GM18517 (cell line): ENCODE data around the gene EYA2.

ENCODE experiments used
- ATAC-seq: cut with Tn5 transposase; IDR thresholded peaks from one replicate; pipeline ENCODE4 v1.9.1; 2021; ENCODE audit warnings: mild to moderate bottlenecking, moderate library complexity; ENCODE audit not compliant: unreplicated experiment

The EYA2 gene

DNA sequence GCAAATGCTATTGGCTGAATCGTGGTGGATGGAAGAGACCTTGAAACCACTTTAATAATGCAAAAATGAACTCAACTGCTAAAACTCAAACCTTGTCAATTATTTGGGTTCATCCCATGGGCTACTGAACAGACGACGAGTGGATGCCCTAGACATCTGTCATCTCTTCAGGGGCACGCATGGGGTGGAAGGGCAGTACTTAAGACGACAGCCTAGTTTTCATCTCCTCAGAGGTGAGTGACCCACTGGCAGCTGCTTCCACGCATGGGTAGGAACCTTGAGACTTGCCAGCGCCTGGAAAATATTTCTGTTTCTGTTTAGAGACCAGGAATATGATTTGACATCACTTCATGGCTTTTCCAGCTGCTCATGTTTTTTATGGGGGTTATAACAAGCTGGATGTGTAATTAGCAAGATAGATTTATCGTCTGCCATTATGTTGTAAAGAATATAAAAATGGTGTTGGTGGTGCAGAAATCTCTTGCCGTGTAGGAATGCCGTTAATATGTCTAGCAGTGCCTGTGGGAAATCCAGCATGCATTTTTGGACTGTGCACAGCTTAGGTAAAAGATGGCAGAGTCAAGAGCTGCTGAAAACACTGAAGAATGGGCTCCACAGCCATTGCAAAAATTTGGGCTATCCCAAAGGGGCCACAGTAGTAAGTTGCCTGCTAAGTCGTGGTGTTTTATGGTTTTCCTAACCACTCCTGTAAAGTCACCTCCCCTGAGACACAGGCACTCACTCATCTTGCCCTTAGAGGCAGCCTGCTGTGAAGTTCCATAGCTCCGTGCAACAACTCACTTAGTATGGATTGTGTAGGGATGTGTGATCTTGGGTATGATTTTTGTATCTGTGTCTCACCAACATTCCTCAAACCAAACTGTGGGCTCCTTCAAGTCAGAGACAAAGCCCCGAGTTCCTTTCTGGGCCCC lies 203.3 kb downstream of the EYA2 start:
- no peak for ATAC-seq

DNA sequence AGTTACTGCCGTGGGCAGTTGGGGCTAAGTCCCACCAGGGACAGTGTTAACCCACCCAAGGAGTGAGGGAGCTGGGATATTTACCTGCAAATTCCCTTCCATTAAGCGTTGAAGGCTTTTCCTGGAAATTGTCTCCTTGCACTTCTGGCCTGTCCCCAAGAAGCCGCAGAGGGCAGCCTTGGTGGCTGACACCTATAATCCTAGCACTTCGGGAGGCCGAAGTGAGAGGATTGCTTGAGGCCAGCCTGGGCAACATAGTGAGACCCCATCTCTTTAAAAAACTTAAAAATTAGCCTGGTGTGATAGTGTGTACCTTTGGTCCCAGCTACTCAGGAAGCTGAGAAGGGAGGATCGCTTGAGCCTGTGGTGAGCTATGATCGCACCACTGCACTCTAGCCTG lies 204.4 kb downstream of the EYA2 start:
- no peak for ATAC-seq

DNA sequence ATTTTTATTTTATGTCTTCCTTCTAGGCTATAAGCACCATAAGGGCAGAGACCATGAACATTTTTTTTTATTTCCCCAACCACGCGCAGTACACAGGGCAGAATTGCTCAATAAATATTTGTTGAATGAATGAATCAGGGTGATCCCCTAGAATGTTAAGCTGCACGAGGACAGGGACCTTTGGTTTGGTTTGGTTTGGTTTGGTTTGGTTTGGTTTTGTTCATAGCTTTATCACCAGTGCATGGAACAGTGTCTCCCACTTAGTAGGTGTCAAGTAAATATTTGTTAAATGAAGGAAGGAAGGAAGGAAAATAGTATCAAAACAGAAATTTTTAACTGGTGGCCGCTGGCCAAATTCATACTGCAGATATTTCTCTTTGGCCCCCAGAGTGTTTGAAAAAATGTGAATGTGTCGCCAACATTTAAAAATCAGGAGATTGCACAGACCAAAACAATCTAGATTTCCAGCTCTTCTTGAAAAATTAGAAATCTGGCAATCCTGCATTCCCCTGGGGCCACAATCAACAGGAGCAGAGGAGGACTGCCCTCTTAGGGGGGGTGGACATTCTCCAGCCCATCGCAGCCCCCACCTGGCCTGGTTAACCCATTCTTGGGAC lies 205.3 kb downstream of the EYA2 start:
- ATAC-seq = no peak

DNA sequence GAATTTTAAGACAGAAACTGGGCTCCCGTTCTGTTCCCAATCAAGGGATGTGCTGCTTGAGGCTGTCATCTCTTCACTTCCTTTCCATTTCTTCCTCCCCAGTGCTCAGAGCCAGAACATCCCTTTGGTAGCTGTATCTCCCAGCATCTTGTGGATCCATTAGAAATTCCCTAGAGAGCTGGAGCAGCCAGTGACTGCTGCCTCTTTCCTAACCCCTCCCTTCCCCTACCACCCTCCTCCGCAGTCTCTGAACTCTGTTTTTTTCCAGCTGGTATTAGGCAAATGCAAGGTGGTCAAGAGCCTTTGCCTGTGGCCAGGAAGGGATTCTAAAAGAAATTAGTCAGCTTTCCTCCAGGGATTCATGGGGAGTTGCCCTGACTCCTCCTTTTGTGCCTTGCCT lies 208.0 kb downstream of the EYA2 start:
- ATAC-seq = no peak

DNA sequence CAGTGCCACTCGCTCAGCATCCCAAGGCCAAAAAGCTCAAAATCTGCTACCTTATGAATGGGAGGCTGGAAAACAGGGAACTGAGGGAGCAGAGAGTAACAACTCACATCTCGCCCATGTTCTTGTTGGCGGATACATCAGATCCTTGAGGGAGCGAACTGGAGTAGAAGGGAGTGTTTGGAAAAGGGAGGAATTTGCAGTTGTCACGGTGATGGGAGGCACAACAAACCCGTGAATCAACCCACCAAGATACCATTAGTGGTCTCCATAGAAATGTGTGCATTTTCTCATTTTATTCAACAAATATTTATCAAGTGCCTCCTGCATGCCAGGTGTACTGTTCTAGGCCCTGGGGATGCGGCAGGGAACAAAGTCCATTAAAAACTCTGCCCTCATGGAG lies 212.1 kb downstream of the EYA2 start:
- no peak for ATAC-seq

DNA sequence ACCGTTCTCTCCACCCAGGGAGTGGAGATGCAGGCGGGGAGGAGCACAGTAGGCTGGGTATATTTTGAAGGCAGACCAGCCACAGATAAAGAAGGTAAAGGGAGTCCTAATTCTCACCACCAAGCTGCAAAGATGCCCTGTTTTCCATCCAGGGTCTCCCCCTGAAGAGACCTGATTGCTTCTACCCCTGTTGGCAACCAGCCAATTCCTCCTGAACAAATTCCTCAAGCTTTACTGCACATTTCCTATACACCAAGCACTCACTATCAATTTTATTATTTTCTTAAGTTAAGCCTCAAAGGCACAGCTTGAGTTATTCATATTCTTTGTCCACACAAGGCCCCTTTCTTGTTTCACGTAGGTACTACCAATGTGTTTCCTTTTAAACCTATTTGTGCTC lies 214.4 kb downstream of the EYA2 start:
- no peak for ATAC-seq

DNA sequence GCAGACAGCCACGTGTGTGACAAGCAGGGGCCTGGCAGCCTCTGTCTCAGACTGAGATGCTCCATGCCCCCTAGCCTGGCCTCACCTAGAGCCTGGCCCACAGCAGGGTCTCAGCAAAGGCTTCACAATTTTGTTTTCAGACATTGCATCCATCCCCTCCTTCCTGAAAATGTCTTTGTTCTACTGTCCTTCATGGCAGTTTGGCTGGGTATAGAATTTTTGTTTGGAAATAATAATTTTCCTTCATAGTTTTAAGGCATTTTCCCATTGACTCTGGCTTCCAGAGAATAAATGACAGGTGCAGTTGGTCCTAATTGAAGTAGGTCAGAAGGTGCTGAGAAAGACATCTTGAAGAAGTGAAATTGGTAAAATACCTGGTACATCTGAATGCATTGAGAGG lies 216.2 kb downstream of the EYA2 start:
- no peak for ATAC-seq

DNA sequence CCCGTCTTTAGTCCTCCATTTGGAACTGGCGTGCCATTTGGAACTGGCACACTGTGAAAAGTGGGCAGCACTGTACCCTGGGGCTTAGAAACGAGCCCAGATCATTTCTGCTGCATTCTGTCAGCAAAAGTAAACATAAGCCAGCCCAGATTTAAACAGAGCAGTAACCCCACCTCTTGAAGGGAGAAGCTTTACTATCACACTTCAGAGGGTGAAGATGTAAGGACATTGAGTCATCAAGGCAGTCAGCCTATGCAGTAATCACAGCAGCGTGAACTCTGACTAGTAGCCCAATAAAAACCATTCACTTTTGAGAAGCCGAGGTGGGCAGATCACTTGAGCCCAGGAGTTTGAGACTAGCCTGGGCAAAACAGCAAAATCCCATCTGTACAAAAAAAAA lies 216.9 kb downstream of the EYA2 start:
- no peak for ATAC-seq

DNA sequence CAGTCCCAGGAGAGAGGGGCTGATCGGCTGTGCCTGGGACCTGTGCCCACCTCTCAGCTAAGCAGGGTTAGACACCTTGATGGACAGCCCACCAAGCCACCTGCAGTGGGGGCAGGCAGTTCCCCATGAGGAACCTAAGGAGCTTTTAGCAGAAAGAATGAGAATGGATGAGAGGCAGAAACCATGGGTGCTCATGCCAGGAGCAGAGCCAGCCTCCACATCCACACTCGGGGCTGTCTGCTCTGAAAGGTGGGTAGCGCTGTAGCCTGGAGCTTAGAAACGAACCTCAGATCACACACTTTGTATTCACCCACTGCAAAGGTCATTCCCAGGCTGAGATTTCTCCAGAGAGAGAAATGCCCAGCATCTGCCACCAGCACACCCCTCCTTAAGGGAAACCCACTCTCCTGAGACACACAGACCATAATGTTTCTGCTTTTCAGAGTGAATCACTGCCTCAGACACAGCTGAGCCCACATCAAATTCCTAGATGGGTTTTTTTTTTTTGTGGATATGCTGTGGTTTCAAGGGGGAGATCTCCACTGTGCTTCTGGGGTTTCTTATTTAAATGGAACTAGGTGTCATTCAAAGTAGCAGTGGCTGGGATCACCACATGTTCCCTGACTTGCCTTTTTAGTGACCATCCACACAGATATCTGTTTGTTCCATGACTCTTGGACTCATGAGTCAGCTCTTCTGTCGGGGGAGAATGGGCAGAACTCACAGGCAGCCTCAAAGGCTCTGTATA lies 218.9 kb downstream of the EYA2 start:
- ATAC-seq = no peak

DNA sequence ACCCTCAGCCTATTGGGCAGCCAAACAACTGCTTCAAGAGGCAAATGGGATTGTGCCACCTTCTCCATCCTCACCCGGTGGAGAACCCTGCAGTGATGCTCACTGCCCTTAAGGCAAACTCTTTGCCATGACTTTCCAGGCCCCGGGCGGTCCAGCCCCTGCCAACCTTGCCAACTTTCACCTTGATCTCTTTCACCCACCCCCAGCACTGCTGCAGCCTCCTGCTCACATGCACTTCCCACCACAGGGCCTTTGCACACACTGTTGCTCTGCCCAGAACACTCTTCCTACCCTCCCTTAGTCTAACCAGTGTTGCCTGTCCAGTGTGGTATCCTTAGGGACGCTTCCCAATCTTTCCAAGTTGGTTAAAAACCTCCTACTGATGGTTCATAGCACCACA lies 221.1 kb downstream of the EYA2 start:
- no peak for ATAC-seq

DNA sequence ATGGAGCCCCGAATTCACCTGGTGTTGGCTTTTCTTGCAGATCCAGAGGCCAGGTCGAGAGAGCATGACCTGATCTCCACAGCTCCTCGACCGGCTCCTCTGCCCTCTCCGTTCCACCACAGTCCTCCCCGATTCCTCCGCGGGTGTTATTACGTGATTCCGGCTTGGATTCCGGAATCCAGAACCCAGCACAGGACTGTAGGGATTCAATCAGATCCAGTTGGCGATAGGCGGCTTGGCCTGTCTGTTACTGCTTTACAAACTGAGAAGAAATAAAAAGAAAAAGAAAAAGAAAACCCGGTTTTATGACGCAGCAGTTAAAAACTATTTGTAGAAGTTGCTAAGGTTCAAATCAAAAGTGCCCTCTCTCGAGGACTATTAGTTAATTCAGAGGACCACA lies 222.7 kb downstream of the EYA2 start:
- no peak for ATAC-seq

DNA sequence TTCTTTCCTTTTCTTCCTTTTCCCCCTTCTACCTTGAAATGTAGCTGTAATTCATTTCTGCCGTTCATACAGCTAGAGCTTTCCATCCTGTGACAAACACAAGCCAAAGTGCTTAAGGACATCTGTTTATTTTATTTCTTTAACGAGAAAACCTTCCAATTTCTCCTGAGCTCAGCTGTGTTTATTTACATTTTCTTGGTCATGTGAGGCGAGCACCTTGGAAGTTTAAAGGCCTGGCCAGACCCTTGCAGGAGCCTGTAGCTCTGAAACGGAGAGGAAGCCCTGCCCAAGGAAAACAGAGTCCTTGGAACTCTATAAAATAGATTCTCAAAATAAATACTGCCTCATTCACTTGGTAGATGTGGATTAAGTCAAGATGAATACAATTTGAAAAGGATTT lies 223.1 kb downstream of the EYA2 start:
- ATAC-seq = no peak

DNA sequence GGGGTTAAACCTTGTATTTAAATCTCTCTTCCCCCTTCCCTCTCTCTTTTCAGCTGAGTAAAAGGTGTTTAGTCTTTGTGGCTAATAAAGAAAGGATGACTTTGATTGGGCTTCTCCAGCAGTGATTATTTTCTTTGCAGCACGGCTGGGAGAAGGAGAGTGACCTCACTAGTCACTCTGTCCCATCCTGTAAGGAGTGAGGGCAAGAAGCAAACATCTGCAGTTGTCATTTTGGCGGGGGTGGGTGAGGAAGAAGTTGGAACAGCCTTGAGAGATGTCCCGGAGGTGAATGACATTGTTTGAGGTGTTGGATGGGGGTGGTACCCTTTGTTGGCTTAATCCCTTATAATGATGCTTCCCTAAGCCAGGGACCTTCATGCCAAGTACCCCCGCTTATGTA lies 223.6 kb downstream of the EYA2 start:
- no peak for ATAC-seq

DNA sequence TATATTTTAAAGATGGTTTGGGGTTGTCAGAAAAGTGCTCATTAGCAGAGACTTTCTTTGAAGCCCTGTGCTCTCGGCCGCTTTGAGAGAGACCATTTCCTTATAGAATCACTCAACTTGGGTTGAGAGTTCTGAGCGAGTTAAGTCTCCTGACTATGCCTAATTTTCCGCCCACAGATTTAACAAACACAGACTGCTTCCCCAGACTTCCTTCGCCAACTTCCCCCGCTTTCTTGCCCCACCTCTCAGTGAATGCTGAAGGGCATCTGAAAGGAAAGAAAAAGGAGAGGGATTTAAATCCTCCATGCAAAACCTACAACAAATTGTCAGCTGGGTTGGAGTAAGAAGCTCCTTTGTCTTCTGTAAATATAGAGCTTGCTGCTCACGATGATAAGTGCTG lies 224.0 kb downstream of the EYA2 start:
- ATAC-seq = no peak

DNA sequence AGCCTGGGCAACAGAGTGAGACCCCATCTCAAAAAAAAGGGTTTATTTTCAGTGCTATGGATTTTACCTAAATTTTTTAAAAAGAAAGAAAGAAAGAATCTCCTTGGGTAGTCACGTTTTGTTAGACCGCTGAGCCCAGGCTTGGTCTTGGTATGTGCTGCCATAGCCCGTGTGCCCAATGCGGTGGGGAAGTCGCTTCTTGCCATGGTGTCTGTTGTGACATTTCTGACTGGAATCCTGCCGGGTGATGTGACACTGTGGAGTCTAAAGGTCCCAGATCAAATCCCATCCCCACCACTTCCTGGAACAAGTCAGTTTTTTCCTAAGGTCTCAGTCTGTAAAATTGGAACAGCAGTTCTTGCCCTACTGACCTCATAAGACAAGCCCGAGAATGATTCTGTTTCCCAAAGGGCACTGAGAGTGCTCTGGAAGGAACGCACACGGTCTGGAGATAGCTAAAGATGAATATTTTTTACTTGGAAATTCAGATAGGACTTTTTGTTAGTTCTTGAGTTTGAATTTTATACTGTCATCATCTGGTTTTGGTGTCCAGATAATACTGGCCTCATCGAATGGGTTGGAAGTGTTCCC lies 225.8 kb downstream of the EYA2 start:
- ATAC-seq = no peak

DNA sequence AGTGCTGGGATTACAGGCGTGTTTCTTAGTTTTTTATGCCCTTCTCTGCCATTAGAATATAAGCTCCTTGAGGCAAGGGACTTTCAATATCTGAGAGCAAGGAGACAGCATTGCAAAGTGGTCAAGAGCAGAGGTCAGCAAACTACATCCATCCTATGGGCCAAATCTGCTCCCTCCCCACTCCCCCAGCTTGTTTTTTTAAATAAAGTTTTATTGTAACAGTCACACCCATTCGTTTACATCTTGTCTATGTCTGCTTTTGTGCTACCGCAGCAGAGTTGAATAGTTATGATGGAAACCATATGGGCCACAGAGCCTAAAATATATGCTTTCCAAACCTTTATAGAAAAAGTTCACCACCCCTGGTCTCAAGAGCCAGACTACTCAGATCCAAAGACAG lies 227.9 kb downstream of the EYA2 start:
- ATAC-seq = no peak

DNA sequence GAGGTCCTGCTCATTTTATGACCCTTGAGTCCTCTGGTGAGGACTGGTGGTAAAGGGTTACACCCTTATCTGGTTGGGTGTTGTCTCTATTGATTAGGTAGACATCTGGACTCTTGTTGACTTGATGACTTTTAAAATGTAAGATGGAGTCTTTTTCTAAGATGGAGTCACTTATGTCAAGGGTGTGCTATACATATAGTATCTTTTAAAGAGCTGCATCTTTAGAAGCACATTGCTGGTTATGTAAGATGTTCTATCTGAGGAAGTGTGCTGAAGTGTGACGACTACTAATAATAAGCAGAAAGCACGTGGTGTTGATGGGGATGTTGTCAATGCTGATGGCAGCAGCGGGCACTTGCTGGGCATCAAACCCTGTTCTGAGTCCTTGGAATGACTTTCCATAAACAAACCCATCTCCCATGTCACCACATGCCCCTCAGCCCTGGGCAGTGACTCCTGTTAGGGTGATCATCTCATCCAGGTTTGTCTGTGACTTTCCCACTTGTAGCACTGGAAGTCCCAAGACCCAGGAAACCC lies 229.6 kb downstream of the EYA2 start:
- ATAC-seq = no peak

DNA sequence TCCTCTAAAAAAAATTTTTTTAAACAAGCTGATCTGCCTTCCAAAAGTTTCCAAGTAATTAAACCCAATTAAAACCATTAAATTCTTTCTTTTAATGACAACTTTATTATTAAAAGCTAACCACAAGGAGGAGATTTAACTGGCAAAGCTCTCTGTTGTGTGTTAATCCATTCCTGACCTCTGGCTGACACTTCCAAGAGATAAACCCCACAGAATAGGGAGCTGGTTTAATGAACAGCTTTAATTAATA lies 230.8 kb downstream of the EYA2 start:
- ATAC-seq = no peak

DNA sequence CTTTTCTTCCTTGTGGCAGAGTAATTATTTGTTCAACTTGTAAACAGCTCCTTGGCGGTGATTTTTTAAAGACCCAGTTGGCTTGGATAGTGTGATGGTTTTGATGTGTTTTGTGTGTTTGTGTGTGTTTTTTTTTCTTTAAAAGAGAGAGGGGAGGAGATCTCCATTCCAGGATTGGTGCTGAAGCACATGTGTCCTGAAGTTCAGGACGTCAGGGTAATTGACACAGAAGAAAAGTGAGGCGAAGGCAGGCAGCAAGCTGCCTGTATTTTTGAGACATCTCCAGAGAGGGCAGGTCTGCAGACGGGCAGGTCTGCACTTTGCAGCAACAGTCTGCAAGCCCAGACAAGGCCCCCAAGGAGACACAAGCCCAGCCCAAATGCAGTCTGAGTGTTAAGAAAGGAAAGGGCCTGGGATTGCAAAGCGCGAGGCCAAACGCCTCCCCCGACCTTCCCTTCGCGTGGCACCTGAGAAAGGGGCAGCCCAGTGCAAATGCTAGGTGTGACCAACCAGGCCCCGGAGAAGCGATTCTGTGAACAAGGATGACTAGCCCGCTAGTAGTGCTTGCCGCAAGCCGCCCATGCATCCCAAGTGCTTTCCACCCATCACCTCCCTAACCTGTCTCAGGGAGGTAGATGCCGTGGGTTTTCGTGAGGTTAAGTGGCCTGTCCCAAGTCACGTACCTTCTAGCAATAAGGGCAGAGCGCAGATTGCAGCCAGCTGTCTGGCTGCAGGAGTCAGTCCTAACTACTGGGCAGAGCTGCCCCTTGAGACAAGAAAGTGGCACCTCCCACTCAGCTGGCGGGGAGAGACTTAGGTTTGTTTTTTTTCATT lies 231.3 kb downstream of the EYA2 start:
- no peak for ATAC-seq

DNA sequence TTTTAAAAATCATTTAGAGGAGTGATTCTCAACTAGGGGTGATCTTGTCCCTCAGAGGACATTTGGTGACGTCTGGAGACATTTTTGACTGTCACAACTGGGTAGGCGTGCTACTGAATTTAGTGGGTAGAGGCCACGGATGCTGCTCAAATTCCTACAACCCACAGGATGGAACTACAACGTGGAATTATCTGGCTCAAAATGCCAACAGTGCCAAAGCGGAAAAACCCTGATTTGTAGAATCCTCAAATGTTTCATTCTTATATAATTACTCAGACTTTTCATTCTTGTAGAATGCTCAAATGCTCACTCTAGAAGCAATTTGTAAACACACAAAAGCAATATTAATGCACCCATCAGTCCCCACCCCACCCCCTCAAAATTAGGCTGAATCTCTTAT lies 232.1 kb downstream of the EYA2 start:
- no peak for ATAC-seq

DNA sequence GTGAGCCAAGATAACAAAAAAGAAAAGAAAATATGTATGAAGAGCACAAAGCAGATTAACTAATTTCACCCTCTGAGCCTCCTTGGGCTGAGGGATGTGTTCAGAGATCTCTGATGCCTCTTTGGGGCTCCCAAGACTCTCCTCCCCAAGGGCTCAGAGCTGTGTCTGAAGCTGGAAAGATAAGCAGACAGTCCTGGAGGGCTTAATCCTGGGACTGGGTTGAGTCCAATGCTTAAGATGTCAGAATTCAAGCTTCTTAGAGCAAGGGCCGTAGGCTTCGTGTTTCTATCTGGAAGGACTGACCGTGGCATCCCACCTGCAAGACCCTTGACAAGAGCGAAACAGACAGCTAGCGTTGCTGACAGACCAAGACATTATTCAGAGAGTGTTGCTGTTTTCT lies 232.9 kb downstream of the EYA2 start:
- no peak for ATAC-seq
